ENCODE measurements around the gene RIMBP2.

Gene RIMBP2

DNA sequence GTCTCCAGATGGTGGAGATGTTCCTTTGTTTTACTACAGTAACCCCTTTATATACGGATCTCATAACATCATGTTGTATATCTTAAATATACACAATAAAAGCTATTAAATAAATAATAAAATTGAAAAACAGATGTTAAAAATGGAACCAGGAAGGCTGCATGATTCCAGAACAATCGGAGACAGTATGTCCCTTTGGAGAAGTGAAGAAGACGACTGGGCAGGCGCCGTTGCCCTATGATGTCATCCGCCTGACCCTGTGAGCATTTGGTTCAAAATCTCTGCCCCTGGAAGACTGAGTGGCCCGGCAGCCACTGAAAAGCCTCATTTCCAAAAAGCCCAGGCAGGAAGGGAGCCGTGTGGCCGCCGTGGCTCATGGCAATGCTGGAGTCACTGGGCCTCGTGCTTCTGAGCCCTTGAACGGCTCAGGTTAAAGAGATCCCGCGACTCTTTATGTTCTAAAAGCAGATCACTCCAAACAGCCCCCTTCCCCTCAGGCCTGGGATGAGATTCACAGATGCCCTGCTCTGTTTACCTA, 30.8 kb downstream of the RIMBP2 start:
- DNase-seq (ENCODE audit: low read depth in 2 of 3, low spot score in 2 of 3) = no peak

GRCh38 chr12:130683811-130684210, 32.3 kb downstream of the RIMBP2 start:
- DNase-seq (ENCODE audit: low read depth in 2 of 3, low spot score in 2 of 3) = no peak

DNA sequence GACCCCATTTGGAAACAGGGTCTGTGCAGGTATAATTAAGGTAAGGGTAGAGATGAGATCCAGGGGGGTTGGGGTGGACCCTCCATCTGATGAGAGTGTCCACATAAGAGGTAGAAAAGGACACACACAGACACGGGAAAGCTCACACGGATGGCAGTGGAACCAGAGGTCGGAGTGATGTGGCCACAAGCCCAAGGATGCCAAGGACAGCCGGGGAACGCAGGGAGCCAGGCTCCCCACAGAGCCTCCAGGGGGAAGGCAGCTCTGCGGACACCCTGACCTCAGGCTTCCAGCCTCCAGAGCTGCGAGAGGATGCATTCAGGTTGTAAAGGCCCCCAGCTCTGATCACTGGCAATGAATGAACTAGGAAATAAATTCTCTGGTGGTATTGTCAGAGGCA, 33.0 kb downstream of the RIMBP2 start:
- no peak for DNase-seq (ENCODE audit: low read depth in 2 of 3, low spot score in 2 of 3)

DNA sequence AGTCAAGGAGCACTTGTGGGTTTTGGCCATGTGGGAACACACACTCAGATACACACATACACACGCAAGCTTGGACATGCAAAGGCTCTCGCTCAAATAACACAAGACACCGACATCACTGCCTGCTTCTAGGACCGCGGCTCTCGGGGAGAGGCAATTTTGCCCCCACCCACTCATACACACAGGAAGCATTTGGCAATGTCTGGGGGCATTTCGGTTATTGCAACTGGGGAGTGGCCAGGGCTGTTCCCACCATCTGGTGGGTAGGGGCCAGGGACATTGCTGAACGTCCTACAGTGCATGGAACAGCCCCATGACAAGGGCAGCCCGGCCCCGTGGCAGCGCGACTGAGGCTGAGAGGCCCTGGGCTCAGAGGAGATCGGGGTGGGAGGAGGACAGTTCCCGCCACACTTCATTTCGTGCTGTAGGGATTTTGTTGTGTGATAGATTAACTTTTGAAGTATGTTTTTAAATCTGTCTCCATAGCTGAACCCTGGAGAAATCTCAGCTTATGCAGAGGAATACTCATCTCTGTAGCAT, 35.6 kb downstream of the RIMBP2 start:
- DNase-seq (ENCODE audit: low read depth in 2 of 3, low spot score in 2 of 3) = no peak

DNA sequence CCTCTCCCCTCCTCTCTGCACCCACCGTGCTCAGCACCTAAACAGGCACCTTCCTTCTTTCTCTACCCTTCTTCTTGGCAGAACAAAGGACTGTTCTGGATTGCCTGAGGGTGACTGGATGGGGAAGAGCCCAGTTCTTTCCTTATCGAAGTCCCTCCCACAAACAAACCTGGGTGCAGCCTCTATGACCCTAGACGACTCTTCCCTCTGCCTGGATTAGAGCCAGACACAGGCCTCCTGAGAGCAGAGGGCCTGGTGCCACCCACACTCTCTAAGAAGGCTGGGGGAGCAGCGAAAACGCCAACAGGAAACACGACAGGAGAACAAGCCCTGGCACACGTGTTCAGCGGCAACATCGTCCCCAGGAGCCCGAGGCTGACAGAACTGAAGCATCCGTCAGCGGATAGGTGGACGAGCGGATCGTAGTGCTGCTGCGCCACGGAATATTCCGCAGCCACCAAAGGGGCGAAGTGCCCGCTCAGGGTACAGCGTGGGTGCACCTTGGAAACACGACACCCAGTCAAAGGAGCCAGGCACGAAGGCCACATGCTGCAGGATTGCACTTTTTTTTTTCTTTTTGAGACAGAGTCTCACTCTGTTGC, 38.0 kb downstream of the RIMBP2 start:
- no peak for DNase-seq (ENCODE audit: low read depth in 2 of 3, low spot score in 2 of 3)

DNA sequence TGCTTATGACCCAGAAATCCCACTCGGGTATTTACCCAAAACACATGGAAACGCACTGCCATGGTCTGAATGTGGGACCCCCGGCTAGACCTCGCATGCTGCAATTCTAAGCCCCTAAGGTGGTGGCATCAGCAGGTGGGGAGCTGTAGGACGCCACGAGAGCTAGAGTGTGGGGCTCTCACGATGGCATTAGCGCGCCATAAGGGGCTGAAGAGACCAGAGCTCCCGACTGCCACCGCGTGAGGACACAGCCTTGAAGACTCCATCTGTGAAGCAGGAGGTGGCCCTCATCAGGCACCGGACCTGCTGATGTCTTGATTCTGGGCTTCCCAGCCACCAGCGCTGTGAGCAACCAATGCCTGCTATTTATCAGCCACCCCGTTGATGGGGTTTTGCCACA, 40.3 kb downstream of the RIMBP2 start:
- no peak for DNase-seq (ENCODE audit: low read depth in 2 of 3, low spot score in 2 of 3)

DNA sequence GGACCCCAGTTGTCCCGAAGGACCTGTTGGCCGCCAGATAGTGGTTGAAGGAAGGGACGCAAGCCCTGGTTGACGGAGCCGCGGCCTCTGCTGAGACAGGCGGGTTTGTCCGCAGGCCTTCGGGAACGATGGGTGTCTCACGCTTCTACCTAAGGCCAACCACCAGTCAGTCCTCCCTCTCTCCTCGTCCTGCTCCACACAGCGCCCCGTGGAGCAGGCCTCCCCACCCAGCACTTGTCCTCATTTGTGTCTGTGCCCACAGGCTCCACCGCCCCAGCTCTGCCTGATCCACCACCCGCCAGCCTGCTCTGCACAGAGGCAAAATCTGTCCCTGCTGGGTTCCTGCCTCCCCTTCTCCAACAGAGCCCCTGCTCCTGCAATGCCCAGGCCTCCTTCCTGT, 41.0 kb downstream of the RIMBP2 start:
- no peak for DNase-seq (ENCODE audit: low read depth in 2 of 3, low spot score in 2 of 3)

DNA sequence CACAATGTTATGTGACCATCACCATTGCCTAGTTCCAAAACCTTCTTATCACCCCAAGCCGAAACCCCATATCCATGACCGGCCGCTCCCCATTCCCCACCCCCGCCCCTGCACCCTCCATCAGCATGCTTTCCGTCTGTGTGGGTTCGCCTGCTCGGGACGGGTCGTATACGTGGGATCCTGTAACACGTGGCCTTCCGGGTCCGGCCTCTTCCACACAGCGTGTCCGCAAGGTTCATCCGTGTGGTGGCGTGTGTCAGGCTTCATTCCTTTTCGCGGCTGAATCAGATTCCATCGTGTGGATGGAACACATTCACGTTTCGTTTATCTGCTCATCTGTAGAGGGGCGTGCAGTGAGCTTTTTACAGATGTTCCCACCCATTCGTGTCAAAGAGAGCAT, 41.4 kb downstream of the RIMBP2 start:
- no peak for DNase-seq (ENCODE audit: low read depth in 2 of 3, low spot score in 2 of 3)

GRCh38 chr12:130673036-130673705, 42.9 kb downstream of the RIMBP2 start:
- no peak for DNase-seq (ENCODE audit: low read depth in 2 of 3, low spot score in 2 of 3)

DNA sequence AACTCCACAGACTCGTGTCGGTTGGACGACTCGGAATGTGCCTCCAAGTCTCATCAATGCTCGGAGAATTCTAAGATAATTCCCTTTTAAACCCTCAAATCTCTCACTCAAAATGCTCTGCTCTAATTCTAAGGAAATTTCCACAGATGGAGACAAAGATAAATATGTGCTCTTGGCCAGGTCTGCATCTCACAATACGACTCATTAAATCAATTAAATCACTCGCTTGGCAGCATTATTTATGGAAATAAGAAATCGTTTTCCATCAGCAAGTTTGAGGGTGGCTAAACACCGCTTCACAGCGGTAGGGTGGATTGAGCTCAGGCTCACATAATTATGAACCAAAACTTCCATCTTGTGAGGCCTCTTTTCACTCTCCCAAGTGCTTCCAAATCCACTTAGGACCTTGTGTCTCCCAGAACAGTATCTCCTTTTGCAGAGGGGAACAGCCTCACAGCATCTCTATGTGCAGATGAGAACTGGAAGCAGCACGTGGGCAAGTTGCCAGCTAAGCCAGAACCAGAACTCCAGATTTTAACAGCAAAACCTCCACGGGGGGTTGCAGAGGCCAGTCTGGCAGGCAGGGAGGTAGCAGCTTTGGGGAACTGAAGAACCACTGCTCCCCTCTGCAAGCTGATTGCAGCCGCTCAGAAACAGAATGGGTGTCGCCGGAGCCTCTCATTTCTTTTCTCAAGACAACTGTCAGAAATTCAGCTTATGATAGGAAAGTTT, 43.8 kb downstream of the RIMBP2 start:
- DNase-seq (ENCODE audit: low read depth in 2 of 3, low spot score in 2 of 3) = no peak

DNA sequence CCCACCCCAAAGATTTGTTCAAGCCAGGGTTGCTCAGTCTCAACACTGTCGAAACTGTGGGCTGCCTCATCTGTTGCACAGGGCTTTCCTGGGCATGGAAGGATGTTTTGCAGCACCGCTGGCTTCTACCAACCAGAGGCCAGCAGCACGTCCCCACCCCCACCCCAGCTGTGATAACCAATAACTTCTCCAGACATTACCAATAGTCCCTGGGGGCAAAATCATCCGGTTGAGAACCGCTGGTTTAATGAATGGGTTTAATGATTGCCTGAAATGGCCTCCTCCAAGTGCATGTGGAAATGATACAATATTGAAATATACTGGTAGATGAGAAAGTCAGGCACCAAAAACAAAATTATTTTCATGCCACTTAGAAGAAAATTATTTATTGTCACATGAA, 44.5 kb downstream of the RIMBP2 start:
- DNase-seq (ENCODE audit: low read depth in 2 of 3, low spot score in 2 of 3) = no peak

DNA sequence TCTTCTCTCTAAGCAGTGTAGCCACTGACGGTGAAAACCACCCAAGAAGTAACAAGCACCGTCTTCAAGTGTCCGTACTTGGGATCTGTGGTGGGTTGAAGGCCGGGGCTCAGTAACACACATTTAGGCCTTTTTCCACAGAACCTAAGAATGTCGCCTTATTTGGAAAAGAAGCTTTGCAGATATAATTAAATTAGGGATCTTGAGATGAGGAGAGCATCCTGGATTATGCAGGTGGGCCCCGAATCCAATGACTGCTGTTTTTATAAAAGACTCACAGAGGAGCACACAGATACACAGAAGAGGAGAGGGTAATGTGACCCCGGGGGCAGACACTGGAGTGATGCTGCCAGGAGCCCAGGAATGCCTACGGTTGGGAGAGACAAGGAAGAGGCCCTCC, 46.3 kb downstream of the RIMBP2 start:
- no peak for DNase-seq (ENCODE audit: low read depth in 2 of 3, low spot score in 2 of 3)

- DNase-seq (ENCODE audit: low read depth in 2 of 3, low spot score in 2 of 3) = no peak
These were observed 46.9 kb downstream of the RIMBP2 start for GRCh38 chr12:130669205-130669557.

DNA sequence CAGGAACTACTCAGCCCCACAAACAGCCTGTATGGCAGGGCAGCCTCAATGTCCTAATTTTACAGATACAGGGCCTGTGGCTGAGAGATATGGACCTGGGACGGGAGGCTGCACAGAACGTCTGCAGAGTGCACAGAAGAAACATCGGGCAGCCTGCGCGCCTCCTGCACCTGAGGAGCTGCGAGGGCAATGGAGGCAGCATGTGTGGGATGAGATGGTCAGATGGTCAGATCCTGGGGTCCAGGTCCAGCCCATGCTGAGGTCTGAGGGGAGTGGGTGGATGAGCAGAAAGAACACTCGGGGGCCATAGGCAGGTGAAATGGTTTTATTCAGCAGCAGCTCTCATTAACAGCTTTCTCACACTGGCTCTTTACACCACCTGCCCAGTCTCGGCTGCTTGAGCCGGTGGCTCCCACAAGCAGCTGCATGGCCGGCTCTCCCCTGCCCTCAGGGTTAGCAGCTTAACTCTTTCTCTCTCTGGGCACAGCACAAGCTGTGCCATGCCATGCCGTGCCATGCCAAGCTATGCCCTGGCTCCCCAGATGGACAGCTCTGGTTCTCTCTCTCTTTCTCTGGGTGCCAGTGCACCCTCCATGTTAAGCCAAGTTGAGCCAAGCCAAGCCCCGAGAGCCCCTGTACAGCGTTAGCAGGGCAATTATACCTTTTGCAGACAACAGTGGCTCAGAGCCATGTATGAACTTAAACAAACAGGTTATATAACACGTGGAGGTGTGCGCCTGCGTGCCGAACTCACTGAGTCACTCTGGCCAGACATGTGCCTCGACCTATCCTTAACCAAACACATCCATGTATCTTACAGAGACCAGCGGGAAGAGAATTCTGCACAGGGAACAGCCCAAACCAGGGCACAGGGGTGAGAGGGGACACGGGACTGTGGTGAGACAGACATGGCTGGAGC, 47.6 kb downstream of the RIMBP2 start:
- no peak for DNase-seq (ENCODE audit: low read depth in 2 of 3, low spot score in 2 of 3)

- no peak for DNase-seq (ENCODE audit: low read depth in 2 of 3, low spot score in 2 of 3)
These were observed 48.6 kb downstream of the RIMBP2 start for GRCh38 chr12:130667421-130667960.

DNA sequence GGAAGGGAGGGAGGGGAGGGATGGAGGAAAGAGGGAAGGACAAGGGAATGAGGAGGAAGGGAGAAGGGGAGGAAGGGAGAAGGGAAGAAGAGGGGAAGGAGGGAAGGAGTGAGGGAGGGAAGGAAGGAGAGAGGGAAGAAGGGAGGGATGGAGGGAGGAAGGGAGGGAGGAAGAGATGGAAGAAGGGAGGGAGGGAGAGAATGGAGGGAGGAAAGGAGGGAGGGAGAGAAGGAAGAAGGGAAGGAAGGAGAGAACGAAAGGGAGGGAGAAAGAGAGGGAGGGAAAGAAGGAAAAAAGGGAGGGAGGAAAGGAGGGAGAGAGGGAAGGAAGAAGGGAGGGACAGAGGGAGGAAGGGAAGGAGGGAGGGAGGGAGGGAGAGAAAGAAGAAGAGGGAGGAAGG, 49.5 kb downstream of the RIMBP2 start:
- DNase-seq (ENCODE audit: low read depth in 2 of 3, low spot score in 2 of 3) = no peak

GRCh38 chr12:130665753-130666152, 50.3 kb downstream of the RIMBP2 start:
- DNase-seq (ENCODE audit: low read depth in 2 of 3, low spot score in 2 of 3) = no peak

DNA sequence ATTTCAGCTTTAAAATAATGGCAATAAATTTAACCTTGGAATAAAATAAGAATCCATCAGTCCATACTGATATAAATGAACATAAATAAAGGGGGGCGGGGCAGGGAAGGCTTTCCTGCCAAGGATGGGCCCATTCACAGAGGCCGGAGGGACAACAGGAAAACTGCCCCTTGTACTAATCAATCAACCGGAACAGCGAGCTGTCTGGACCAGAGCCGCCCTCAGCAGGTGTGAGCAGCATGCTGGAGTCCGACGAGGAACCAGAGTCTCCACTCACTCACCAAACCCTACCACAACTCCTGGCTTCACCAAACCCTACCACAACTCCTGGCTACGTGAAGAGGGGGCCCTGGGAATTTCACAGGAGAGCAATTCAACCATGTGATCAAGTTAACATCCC, 51.3 kb downstream of the RIMBP2 start:
- no peak for DNase-seq (ENCODE audit: low read depth in 2 of 3, low spot score in 2 of 3)

DNA sequence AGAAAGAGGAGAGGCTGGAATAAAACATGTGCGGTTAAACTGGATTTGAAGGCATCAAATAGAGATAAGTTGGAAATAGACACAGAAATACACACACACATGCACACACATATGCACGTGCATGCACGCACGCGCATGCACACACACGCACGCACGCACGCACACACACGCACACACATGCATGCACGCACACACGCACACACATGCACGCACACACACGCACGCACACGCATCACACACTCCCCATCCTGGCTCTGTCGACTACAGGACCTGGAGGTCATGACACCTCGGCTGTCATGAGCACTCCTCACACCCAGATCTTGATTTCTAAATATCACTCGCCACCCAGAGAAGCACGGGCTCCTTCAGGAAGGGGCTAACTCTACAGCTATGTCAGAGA, 51.8 kb downstream of the RIMBP2 start:
- DNase-seq (ENCODE audit: low read depth in 2 of 3, low spot score in 2 of 3) = no peak

- DNase-seq (ENCODE audit: low read depth in 2 of 3, low spot score in 2 of 3) = no peak
These were observed 52.6 kb downstream of the RIMBP2 start for GRCh38 chr12:130663514-130663913.
